AG04450 (cell line): ENCODE data around the gene COX7A1. TPM values are rescaled to one million over a fixed set of nuclear protein-coding genes. Genes with fewer than 3 reads are reported as not detected.

Source experiments
- CTCF ChIA-PET: fragments of 300-600, 350-600 bp; formaldehyde crosslinking; extraction: SDS; loops from one replicate; lab custom pipeline; 2022; ENCODE audit warnings: antibody characterized with exemption, inconsistent platforms; lab: Charles Lee
- POLR2A ChIA-PET: fragments of 350-600 bp; formaldehyde crosslinking; extraction: SDS; loops from one replicate; lab custom pipeline; 2021; ENCODE audit warnings: antibody characterized with exemption, inconsistent platforms; lab: Yijun Ruan, JAX
- DNase-seq: peaks from one replicate; pipeline ENCODE4 v3.0.0-alpha.2; 2011; ENCODE audit warnings: low read depth, low spot score
- H3K27ac ChIP-seq: one replicate; pipeline ENCODE4 v1.5.1; 2012; ENCODE audit warnings: low read depth, low read length, control low read depth
- H3K27me3 ChIP-seq: one replicate; pipeline ENCODE4 v1.6.0; 2012; ENCODE audit warnings: low read length; ENCODE audit not compliant: control insufficient read depth, insufficient read depth
- H3K4me3 ChIP-seq: 2 replicates; pipeline ENCODE4 v1.5.1; 2011; ENCODE audit warnings: mild to moderate bottlenecking, low read depth, low read length, control low read depth
- H3K9me3 ChIP-seq: 2 replicates; pipeline ENCODE4 v1.5.1; 2012; ENCODE audit warnings: low read length; ENCODE audit not compliant: control insufficient read depth, insufficient read depth
- CTCF ChIP-seq: IDR thresholded peaks from 2 replicates; pipeline ENCODE4 v1.5.1; 2011; ENCODE audit warnings: low read depth, low read length, control low read depth, inconsistent platforms
- polyA plus RNA-seq: library from polyadenylated mRNA; depleted of rRNA; stranded (reverse); fragments of >200 nt; gene quantifications from 2 replicates; pipeline ENCODE4 v1.2.3, GENCODE V29; 2011; rRNA removed

Gene COX7A1
- polyA plus RNA-seq, 1 experiment = 15.0 TPM

GRCh38 chr19:36103842-36104552 is 48.2 kb downstream of the COX7A1 start:
- Histone ChIP-seq H3K4me3 (no peak overlapping the region), H3K27ac (no peak overlapping the region), H3K27me3 (no peaks in the 10 kb centered on the region), H3K9me3 (no peaks in the 10 kb centered on the region)
- no peak for TF ChIP-seq CTCF
- DNase-seq = no peak
- CTCF ChIA-PET = interaction anchor here (1.6 kb wide), 1 partner anchor 24 kb away, joined by 4 read pairs; no protein-coding TSS in a partner anchor
- POLR2A ChIA-PET = interaction anchor here (1.6 kb wide), 1 partner anchor 11 kb away, joined by 3 read pairs; the partner anchor contains the start of gene POLR2I

GRCh38 chr19:36103040-36103626 is 49.1 kb downstream of the COX7A1 start:
- H3K27me3 ChIP-seq = no peaks in the 10 kb centered on the region
- CTCF ChIA-PET = interaction anchor here (1.6 kb wide), 1 partner anchor 25 kb away, joined by 4 read pairs; no protein-coding TSS in a partner anchor

GRCh38 chr19:36101550-36102327 is 50.5 kb downstream of the COX7A1 start:
- DNase-seq = no peak
- Histone ChIP-seq H3K9me3 (no peaks in the 10 kb centered on the region), H3K27ac (no peak overlapping the region), H3K27me3 (no peaks in the 10 kb centered on the region), H3K4me3 (no peak overlapping the region)
- ChIA-PET POLR2A (no interaction called here), CTCF (no interaction called here)
- TF ChIP-seq CTCF = no peak

More at GRCh38 chr19:36103040-36103626, 49.1 kb downstream of the COX7A1 start:
- no peak for DNase-seq
- no peak for TF ChIP-seq CTCF
- H3K4me3 ChIP-seq = no peak overlapping the region
- POLR2A ChIA-PET = interaction anchor here (0.9 kb wide), 1 partner anchor 12 kb away, joined by 3 read pairs; the partner anchor contains the start of gene POLR2I
- H3K27ac ChIP-seq = no peak overlapping the region
- H3K9me3 ChIP-seq = no peaks in the 10 kb centered on the region

Other genes starting within 250 kb of the COX7A1 start
- 0.31 and 0.42 TPM in 2 replicates for gene HCST, start 249.9 kb downstream of the COX7A1 start, polyA plus RNA-seq
- gene TYROBP, start 244.2 kb downstream of the COX7A1 start, polyA plus RNA-seq = not detected in 2 replicates
- gene LRFN3, start 216.1 kb downstream of the COX7A1 start, polyA plus RNA-seq = 0.69 and 1.1 TPM in 2 replicates
- 7.5 and 8.3 TPM in 2 replicates for gene SDHAF1, start 157.3 kb downstream of the COX7A1 start, polyA plus RNA-seq
- 0.07 and 0.14 TPM in 2 replicates for gene SYNE4, start 143.6 kb downstream of the COX7A1 start, polyA plus RNA-seq
- gene ALKBH6, start 138.2 kb downstream of the COX7A1 start, polyA plus RNA-seq = 20.7 and 21.2 TPM in 2 replicates
- 18.1 and 29.4 TPM in 2 replicates for gene CLIP3, start 119.6 kb downstream of the COX7A1 start, polyA plus RNA-seq
- gene THAP8, start 98.2 kb downstream of the COX7A1 start, polyA plus RNA-seq = 3.9 and 5.6 TPM in 2 replicates
- gene WDR62, start 97.5 kb downstream of the COX7A1 start, polyA plus RNA-seq = 1.1 and 1.2 TPM in 2 replicates
- gene OVOL3, start 41.3 kb downstream of the COX7A1 start, polyA plus RNA-seq = not detected in 2 replicates
- 37.7 and 62.9 TPM in 2 replicates for gene POLR2I, start 37.6 kb downstream of the COX7A1 start, polyA plus RNA-seq
- gene TBCB, start 37.0 kb downstream of the COX7A1 start, polyA plus RNA-seq = 186 and 204 TPM in 2 replicates
- gene CAPNS1, start 12.4 kb downstream of the COX7A1 start, polyA plus RNA-seq = 895 and 966 TPM in 2 replicates
- 3.3 and 3.4 TPM in 2 replicates for gene ZNF565, start 62.2 kb upstream of the COX7A1 start, polyA plus RNA-seq
- 82.2 and 107 TPM in 2 replicates for gene ZNF146, start 62.7 kb upstream of the COX7A1 start, polyA plus RNA-seq
- 2.0 and 2.7 TPM in 2 replicates for gene ZFP14, start 226.8 kb upstream of the COX7A1 start, polyA plus RNA-seq